ENCODE data around the gene PRKCB. TPM values are rescaled to one million over a fixed set of nuclear protein-coding genes. Genes with fewer than 3 reads are reported as not detected.

PRKCB gene
- total RNA-seq, 4 donors from 2014 or later = 7.7 to 40.0 (median 12.2) TPM

- Histone ChIP-seq H3K4me3 (no peak overlapping the region), H3K27ac (no peak overlapping the region), H3K27me3 (no peaks in the 10 kb centered on the region), H3K9me3 (no peaks in the 10 kb centered on the region), H3K4me1 (no peaks in the 10 kb centered on the region), H3K36me3 (no peaks in the 10 kb centered on the region)
- 85% methylated on average over 8 of the region's 8 CpGs for WGBS
- no peak for TF ChIP-seq EP300 (IDR thresholded peaks at IDR 0.05)
- no peak for TF ChIP-seq CTCF (IDR thresholded peaks at IDR 0.05)
- TF ChIP-seq POLR2A (IDR thresholded peaks at IDR 0.05) = no peak
- no peak for TF ChIP-seq POLR2AphosphoS5 (IDR thresholded peaks at IDR 0.05)
- no peak for DNase-seq (ENCODE audit: low spot score in 2 of 2)
Measured at GRCh38 chr16:24180451-24180850, 344.7 kb downstream of the PRKCB start.

- 31% methylated on average over 9 of the region's 9 CpGs for WGBS
- Histone ChIP-seq H3K27ac (no peak overlapping the region), H3K27me3 (no peaks in the 10 kb centered on the region), H3K9me3 (no peaks in the 10 kb centered on the region), H3K4me3 (no peak overlapping the region), H3K4me1 (no peaks in the 10 kb centered on the region), H3K36me3 (no peaks in the 10 kb centered on the region)
- no peak for DNase-seq (ENCODE audit: low spot score in 2 of 2)
- TF ChIP-seq POLR2AphosphoS5 (IDR thresholded peaks at IDR 0.05) = no peak
- TF ChIP-seq EP300 (IDR thresholded peaks at IDR 0.05) = no peak
- no peak for TF ChIP-seq CTCF (IDR thresholded peaks at IDR 0.05)
- TF ChIP-seq POLR2A (IDR thresholded peaks at IDR 0.05) = no peak
Measured at GRCh38 chr16:24188021-24188542, 352.3 kb downstream of the PRKCB start.

GRCh38 chr16:24188751-24189318, 353.1 kb downstream of the PRKCB start:
- H3K4me3 ChIP-seq = no peak overlapping the region
- no peaks in the 10 kb centered on the region for H3K9me3 ChIP-seq
- no peak overlapping the region for H3K27ac ChIP-seq
- DNase-seq (ENCODE audit: low spot score in 2 of 2) = no peak
- WGBS = 56% methylated on average over 6 of the region's 6 CpGs
- no peaks in the 10 kb centered on the region for H3K36me3 ChIP-seq
- TF ChIP-seq POLR2A (IDR thresholded peaks at IDR 0.05) (no peak), POLR2AphosphoS5 (IDR thresholded peaks at IDR 0.05) (no peak), EP300 (IDR thresholded peaks at IDR 0.05) (no peak), CTCF (IDR thresholded peaks at IDR 0.05) (no peak)
- H3K4me1 ChIP-seq = no peaks in the 10 kb centered on the region
- no peaks in the 10 kb centered on the region for H3K27me3 ChIP-seq

GRCh38 chr16:24189941-24190340, 354.2 kb downstream of the PRKCB start:
- H3K4me1 ChIP-seq = no peaks in the 10 kb centered on the region
- 79% methylated on average over 3 of the region's 3 CpGs for WGBS
- no peaks in the 10 kb centered on the region for H3K36me3 ChIP-seq
- no peak overlapping the region for H3K4me3 ChIP-seq
- TF ChIP-seq POLR2A (IDR thresholded peaks at IDR 0.05) (no peak), POLR2AphosphoS5 (IDR thresholded peaks at IDR 0.05) (no peak), CTCF (IDR thresholded peaks at IDR 0.05) (no peak), EP300 (IDR thresholded peaks at IDR 0.05) (no peak)
- H3K27me3 ChIP-seq = no peaks in the 10 kb centered on the region
- DNase-seq (ENCODE audit: low spot score in 2 of 2) = no peak
- no peaks in the 10 kb centered on the region for H3K9me3 ChIP-seq
- no peak overlapping the region for H3K27ac ChIP-seq

GRCh38 chr16:24191876-24192402, 356.2 kb downstream of the PRKCB start:
- no peak overlapping the region for H3K4me3 ChIP-seq
- DNase-seq (ENCODE audit: low spot score in 2 of 2) = no peak
- no peaks in the 10 kb centered on the region for H3K4me1 ChIP-seq
- H3K9me3 ChIP-seq = no peaks in the 10 kb centered on the region
- no peaks in the 10 kb centered on the region for H3K36me3 ChIP-seq
- H3K27ac ChIP-seq = no peak overlapping the region
- TF ChIP-seq POLR2A (IDR thresholded peaks at IDR 0.05) = no peak
- no peak for TF ChIP-seq EP300 (IDR thresholded peaks at IDR 0.05)
- TF ChIP-seq POLR2AphosphoS5 (IDR thresholded peaks at IDR 0.05) = no peak
- TF ChIP-seq CTCF (IDR thresholded peaks at IDR 0.05) = no peak
- whole genome bisulfite sequencing = 72% methylated on average over 7 of the region's 7 CpGs
- H3K27me3 ChIP-seq = no peaks in the 10 kb centered on the region
